Measurements from ENCODE around the gene AKT1. TPM values are rescaled to one million over a fixed set of nuclear protein-coding genes. Genes with fewer than 3 reads are reported as not detected.
A peak's percentile ranks its signal among the peaks of the same experiment; 100 is the strongest.

The AKT1 gene
- total RNA-seq, 1 donor from 2014 or later, result 133 TPM

- Mint-ChIP-seq H3K4me1 (ENCODE audit: unreplicated experiment) (peaks cover 9% of the 10 kb centered on the region), H3K4me3 (ENCODE audit: unreplicated experiment) (no peak overlapping the region), H3K36me3 (ENCODE audit: low read depth, unreplicated experiment) (peaks cover 13% of the 10 kb centered on the region), H3K27me3 (ENCODE audit: unreplicated experiment) (peaks cover 21% of the 10 kb centered on the region), H3K27ac (ENCODE audit: unreplicated experiment) (no peak overlapping the region), H3K9me3 (ENCODE audit: unreplicated experiment) (no peaks in the 10 kb centered on the region)
- no peak for DNase-seq (ENCODE audit: low spot score)
- no peak for TF ChIP-seq CTCF (IDR thresholded peaks at IDR 0.05; ENCODE audit: unreplicated experiment)
Observed at GRCh38 chr14:104821971-104822608, 26.5 kb upstream of the AKT1 start.

GRCh38 chr14:104821229-104821945 is 25.8 kb upstream of the AKT1 start:
- H3K27me3 Mint-ChIP-seq (ENCODE audit: unreplicated experiment), result peaks cover 24% of the 10 kb centered on the region
- no peaks in the 10 kb centered on the region for H3K9me3 Mint-ChIP-seq (ENCODE audit: unreplicated experiment)
- no peak for TF ChIP-seq CTCF (IDR thresholded peaks at IDR 0.05; ENCODE audit: unreplicated experiment)
- peaks cover 10% of the 10 kb centered on the region for H3K4me1 Mint-ChIP-seq (ENCODE audit: unreplicated experiment)
- H3K4me3 Mint-ChIP-seq (ENCODE audit: unreplicated experiment), result no peak overlapping the region
- H3K27ac Mint-ChIP-seq (ENCODE audit: unreplicated experiment), result no peak overlapping the region
- peaks cover 13% of the 10 kb centered on the region for H3K36me3 Mint-ChIP-seq (ENCODE audit: low read depth, unreplicated experiment)
- no peak for DNase-seq (ENCODE audit: low spot score)

GRCh38 chr14:104820669-104821228 is 25.2 kb upstream of the AKT1 start:
- Mint-ChIP-seq H3K9me3 (ENCODE audit: unreplicated experiment) (no peaks in the 10 kb centered on the region), H3K4me3 (ENCODE audit: unreplicated experiment) (no peak overlapping the region), H3K27ac (ENCODE audit: unreplicated experiment) (no peak overlapping the region), H3K4me1 (ENCODE audit: unreplicated experiment) (peaks cover 9% of the 10 kb centered on the region), H3K27me3 (ENCODE audit: unreplicated experiment) (peaks cover 24% of the 10 kb centered on the region), H3K36me3 (ENCODE audit: low read depth, unreplicated experiment) (peaks cover 13% of the 10 kb centered on the region)
- TF ChIP-seq CTCF (IDR thresholded peaks at IDR 0.05; ENCODE audit: unreplicated experiment), result no peak
- DNase-seq (ENCODE audit: low spot score), result peak; percentile 74

GRCh38 chr14:104819361-104819781 is 23.8 kb upstream of the AKT1 start:
- no peak for TF ChIP-seq CTCF (IDR thresholded peaks at IDR 0.05; ENCODE audit: unreplicated experiment)
- Mint-ChIP-seq H3K4me3 (ENCODE audit: unreplicated experiment) (no peak overlapping the region), H3K27ac (ENCODE audit: unreplicated experiment) (no peak overlapping the region), H3K27me3 (ENCODE audit: unreplicated experiment) (peaks cover 20% of the 10 kb centered on the region), H3K9me3 (ENCODE audit: unreplicated experiment) (no peaks in the 10 kb centered on the region), H3K4me1 (ENCODE audit: unreplicated experiment) (peaks cover 6% of the 10 kb centered on the region), H3K36me3 (ENCODE audit: low read depth, unreplicated experiment) (peaks cover 3% of the 10 kb centered on the region)
- DNase-seq (ENCODE audit: low spot score), result no peak

- no peaks in the 10 kb centered on the region for H3K36me3 Mint-ChIP-seq (ENCODE audit: low read depth, unreplicated experiment)
- no peaks in the 10 kb centered on the region for H3K9me3 Mint-ChIP-seq (ENCODE audit: unreplicated experiment)
- TF ChIP-seq CTCF (IDR thresholded peaks at IDR 0.05; ENCODE audit: unreplicated experiment), result no peak
- peaks cover 21% of the 10 kb centered on the region for H3K27me3 Mint-ChIP-seq (ENCODE audit: unreplicated experiment)
- no peak for DNase-seq (ENCODE audit: low spot score)
- no peak overlapping the region for H3K4me3 Mint-ChIP-seq (ENCODE audit: unreplicated experiment)
- peaks cover 6% of the 10 kb centered on the region for H3K4me1 Mint-ChIP-seq (ENCODE audit: unreplicated experiment)
- no peak overlapping the region for H3K27ac Mint-ChIP-seq (ENCODE audit: unreplicated experiment)
Observed at GRCh38 chr14:104818714-104819161, 23.2 kb upstream of the AKT1 start.

All from endothelial cell (in vitro differentiated cells).